Body of pancreas (tissue), 4 donors: ENCODE measurements around the gene RTL5.

Experiments
- CTCF ChIP-seq, 7 experiments: fragments of 450-650 bp in 4 of 7; fragments of 200-600 bp in 3 of 7; sonication (generic) in 3 of 7; IDR thresholded peaks; one replicate each; pipeline ENCODE4 v1.5.1; 2016 to 2019; ENCODE audit warnings: antibody characterized with exemption in 7 of 7
- POLR2A ChIP-seq, 3 donors: fragments of 450-650 bp; IDR thresholded peaks; one replicate each; pipeline ENCODE4 v1.6.1; 2016; ENCODE audit warnings: antibody characterized with exemption in 3 of 3, mild to moderate bottlenecking in 2 of 3

GRCh38 chrX:72132456-72132855, 741 bp upstream of the RTL5 start:
- TF ChIP-seq CTCF (IDR thresholded peaks at IDR 0.05) (no peak), POLR2A (IDR thresholded peaks at IDR 0.05) (no peak)
